GM18870 (cell line): ENCODE data around the gene NPBWR2.

Experiments used
- ATAC-seq: cut with Tn5 transposase; IDR thresholded peaks from one replicate; pipeline ENCODE4 v1.9.1; 2021; ENCODE audit warnings: moderate library complexity; ENCODE audit not compliant: unreplicated experiment

Gene NPBWR2

DNA sequence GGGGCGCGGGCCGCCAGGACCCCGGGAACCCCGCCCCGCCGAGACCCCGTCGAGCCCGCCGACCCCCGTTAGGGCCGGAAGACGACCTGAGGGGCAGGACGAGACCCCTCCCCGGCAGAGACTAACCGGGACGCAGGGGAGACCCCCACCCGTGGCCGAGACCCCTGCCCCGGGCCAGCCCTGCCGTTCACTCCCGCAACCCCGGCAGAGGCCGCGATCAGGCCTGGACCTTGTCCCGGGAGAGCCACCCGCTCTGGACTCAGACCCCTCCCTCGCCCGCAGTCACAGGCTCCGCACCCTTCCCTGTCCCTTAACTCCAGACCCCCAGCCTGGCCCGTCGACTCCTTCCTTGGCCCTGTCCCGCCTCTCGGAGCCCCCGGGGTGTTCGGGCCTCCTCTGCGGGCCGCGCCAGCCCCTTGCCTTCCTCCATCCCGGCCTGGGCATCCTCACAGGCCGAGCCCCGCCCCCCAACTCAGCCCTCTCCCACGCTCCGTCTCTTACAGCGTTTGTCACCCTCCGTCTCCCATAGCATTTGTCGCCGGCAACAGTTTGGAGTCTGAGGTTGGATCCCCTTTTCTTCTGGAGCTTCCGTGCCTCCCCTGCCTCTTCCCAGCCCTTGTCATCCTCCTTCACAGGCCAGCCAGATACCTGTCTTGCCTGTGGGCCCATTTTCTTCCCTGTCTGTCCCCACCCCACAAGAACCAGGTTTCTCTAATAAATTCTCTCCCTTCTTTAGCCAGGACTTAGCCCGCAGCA lies 43.8 kb downstream of the NPBWR2 start:
- ATAC-seq, result no peak

- ATAC-seq, result peak; percentile 57
Observed at GRCh38 chr20:64062596-64063388, 44.6 kb downstream of the NPBWR2 start, which contains the start of gene TCEA2. Gene TCEA2, plus strand, starts transcription at chr20:64063198. Its CDS starts 115 bp downstream, at chr20:64063313.

DNA sequence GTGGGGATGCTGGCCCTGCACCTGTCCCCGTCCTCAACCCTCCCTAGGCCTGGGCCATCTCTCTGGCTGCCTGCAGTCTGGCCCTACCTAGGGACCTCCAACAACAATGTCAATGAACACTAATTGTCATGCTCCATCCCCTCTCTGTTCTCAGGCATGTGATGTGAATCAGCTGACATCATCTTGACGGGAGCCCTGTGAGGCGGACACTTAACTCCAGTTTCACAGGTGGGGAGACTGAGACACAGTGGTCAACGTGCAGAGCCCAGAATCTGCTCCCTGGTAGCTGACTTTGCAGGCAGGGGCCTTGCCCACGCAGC lies 45.1 kb downstream of the NPBWR2 start:
- no peak for ATAC-seq

DNA sequence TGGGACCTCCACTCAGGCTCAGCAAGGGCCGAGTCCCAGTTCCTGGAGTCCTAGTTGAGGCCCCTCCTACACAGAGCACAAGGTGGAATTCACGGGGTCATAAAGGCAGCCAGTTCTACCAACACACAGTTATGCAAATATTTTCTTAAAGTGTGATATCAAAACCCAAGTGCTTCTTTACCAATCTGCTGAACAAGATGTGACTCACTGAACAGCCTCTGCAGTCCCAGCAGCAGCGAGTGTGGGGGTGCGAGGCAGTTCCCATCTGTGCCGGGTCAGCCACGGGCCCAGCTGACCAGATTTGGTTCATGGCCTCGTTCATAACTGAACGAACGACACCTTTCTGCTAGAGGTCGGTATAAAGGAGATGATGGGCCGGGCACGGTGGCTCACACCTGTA lies 48.8 kb downstream of the NPBWR2 start:
- ATAC-seq, result no peak

DNA sequence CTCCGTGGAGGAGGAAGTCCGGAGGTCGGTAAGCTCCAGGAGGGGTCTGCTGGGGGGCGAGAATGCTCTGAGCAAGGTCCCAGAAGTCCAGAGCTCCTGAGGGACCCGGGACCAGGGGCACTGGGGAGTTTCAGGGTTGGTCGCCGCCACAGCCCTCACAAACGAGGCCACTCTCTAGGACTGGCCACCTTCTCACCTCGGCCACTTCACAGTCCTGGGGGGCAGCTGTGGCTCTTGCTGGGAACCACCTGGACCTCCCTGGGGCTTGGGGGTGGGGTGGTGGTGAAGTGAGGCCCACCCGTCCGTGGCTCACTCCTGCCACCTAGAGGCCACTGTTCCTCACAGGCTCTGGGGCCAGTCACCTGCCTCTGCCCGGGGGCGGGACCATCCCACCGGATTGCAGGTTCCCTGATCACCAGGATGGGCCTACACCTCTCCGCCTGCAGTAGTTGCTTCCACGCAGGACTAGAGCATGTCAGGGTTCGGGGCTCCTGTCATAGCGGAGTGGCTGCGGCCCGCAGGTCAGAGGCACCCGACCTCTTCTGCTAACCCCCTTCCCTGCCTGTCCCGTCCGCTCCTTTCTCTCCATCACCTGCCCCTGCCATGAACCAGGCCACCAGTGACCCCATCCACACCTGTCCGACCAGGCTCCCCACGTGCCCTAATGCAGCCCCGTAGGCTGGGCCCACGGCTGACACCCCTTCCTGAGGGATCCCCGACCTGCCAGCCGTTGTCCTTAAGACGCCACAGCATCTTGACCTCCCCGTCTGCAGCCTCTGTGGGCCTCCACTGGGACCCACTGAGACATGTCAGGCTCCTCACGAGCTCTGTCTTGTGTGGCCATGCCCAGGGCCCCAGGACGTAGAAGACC lies 49.5 kb downstream of the NPBWR2 start:
- ATAC-seq, result no peak

DNA sequence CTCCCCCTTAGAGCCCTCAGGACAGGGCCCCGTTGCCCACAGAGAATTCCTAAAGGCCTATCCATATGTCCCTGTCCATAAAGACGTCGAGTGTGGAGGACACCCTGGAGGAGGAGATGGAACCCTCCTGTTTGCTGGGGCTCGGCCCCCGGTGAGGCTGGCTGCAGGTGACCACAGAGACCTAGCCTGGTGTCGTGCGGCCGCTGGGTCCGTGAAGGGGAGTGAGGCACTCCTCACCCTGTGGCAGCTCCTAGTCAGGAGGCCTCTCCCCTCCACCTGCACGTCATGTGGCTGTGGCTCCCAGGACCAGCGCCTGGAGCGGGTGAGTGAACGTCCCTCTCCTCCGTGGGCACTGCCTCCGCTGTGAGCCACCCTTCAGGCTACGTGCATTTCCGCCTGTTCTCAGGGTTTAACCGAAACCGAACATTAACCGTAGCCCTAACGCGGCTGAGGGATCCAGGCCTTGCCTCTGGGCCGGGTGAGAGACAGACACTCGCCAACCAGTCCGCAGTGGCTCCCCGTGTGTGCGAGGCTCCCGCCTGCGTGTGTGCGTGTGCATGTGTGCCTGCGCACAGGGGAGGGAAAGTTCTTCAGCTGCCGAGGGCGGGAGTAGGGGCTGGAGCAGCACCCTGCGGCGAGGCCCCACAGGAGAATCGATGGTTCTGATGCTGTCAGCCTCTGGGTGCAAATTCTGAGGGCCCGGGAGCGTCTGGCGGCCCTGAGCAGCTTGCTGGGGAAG lies 50.3 kb downstream of the NPBWR2 start:
- no peak for ATAC-seq

DNA sequence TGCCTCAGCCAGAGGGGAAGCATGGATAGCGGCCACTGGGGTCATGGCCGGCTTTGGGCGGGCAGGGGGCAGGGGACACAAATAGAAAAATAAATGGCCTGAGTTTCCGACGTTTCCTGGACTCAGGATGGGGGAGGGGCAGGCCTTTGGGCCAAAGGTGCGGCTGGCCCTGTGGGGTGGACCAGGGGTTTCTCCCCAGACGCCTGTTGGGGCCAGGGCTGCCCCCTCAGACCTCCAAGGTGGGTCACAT lies 50.8 kb downstream of the NPBWR2 start:
- no peak for ATAC-seq

- ATAC-seq, result no peak
Observed at GRCh38 chr20:64055893-64056638, 51.3 kb downstream of the NPBWR2 start.

- ATAC-seq, result no peak
Observed at GRCh38 chr20:64055396-64055892, 51.9 kb downstream of the NPBWR2 start.

DNA sequence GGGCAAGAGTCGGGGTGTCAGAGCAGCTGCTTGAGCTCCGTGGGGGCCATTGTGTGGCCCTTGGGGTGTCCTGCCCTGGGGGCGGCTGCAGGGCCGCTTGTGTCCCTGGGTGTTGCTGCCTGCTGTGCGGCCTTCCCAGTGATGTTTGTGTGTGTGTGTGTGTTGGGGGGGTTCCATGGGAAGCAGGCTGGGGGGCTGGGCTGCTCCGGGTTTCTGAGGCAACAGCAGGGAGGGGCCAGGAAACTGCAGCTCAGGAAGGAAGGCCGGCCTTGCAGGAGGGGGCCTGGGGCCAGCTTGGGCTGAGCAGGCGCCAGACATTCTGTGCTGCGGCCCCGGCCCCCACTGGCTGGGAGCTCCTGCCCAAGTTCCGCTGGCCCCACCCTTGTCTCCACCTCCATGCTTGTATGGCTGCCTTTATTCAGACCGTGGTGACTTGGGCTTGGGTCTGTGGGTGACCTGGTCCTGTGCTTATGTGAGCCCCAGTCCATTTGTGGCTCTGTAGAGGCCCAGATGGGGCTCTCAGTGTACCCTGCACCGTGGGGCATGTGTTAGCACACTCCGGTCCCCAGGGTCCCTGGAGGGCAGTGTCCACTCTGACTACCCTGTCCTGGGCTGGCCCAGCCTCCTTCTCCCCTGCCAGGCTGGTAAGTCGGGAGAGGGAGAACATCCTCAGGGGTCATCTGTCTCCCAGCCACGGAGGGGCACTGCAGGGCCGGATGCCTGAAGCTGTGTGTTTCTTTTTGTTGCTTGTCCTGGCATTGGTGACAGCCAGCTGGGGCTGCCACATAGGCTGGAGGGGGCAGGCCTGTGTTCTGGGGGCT lies 53.3 kb downstream of the NPBWR2 start:
- no peak for ATAC-seq
